ENCODE results near the gene OR52K1. TPM values are rescaled to one million over a fixed set of nuclear protein-coding genes. Genes with fewer than 3 reads are reported as not detected.
"Not testable (repeated sequence)": the region's sequence is repeated elsewhere in the genome, so short reads cannot be mapped to it uniquely, and the experiment has no call there.

Gene OR52K1
- total RNA-seq, 4 donors from 2014 or later = 0.11 TPM; not detected in 3

GRCh38 chr11:4522339-4522738 lies 39.9 kb downstream of the OR52K1 start:
- no peak for TF ChIP-seq POLR2A (IDR thresholded peaks at IDR 0.05; ENCODE audit: low read depth)
- no peak for TF ChIP-seq CTCF (IDR thresholded peaks at IDR 0.05)
- no peak for TF ChIP-seq EP300 (IDR thresholded peaks at IDR 0.05)
- no peak for TF ChIP-seq POLR2AphosphoS5 (IDR thresholded peaks at IDR 0.05)

GRCh38 chr11:4522752-4523151 lies 40.3 kb downstream of the OR52K1 start:
- no peak overlapping the region for H3K4me3 ChIP-seq
- H3K27ac ChIP-seq (replicated peaks in 1 of 4) = no peak overlapping the region
- peaks cover 0 to 8% (median 0%) of the 10 kb centered on the region in 4 donors for H3K27me3 ChIP-seq
- TF ChIP-seq EP300 (IDR thresholded peaks at IDR 0.05) (no peak), POLR2A (IDR thresholded peaks at IDR 0.05; ENCODE audit: low read depth) (no peak), CTCF (IDR thresholded peaks at IDR 0.05) (no peak), POLR2AphosphoS5 (IDR thresholded peaks at IDR 0.05) (no peak)
- no peak for DNase-seq (ENCODE audit: extremely low spot score)
- H3K9me3 ChIP-seq = no peaks in the 10 kb centered on the region
- no peaks in the 10 kb centered on the region for H3K36me3 ChIP-seq
- 90% methylated on average over 6 of the region's 6 CpGs for WGBS
- intact Hi-C loops (cut with DNase I) = no loop called here
- no peaks in the 10 kb centered on the region for H3K4me1 ChIP-seq

More at GRCh38 chr11:4522339-4522738, 39.9 kb downstream of the OR52K1 start:
- 70% methylated on average over 2 of the region's 2 CpGs for WGBS
- peaks cover 0 to 8% (median 0%) of the 10 kb centered on the region in 4 donors for H3K27me3 ChIP-seq
- no peak overlapping the region for H3K4me3 ChIP-seq
- intact Hi-C loops (cut with DNase I) = no loop called here
- no peaks in the 10 kb centered on the region for H3K9me3 ChIP-seq
- H3K27ac ChIP-seq (replicated peaks in 1 of 4) = no peak overlapping the region
- no peaks in the 10 kb centered on the region for H3K36me3 ChIP-seq
- DNase-seq (ENCODE audit: extremely low spot score) = no peak
- no peaks in the 10 kb centered on the region for H3K4me1 ChIP-seq

GRCh38 chr11:4523666-4524065 lies 41.2 kb downstream of the OR52K1 start:
- TF ChIP-seq EP300 (IDR thresholded peaks at IDR 0.05) = no peak
- Histone ChIP-seq H3K27me3 (peaks cover 0 to 8% (median 0%) of the 10 kb centered on the region in 4 donors), H3K9me3 (no peaks in the 10 kb centered on the region), H3K36me3 (no peaks in the 10 kb centered on the region), H3K4me1 (no peaks in the 10 kb centered on the region), H3K27ac (replicated peaks in 1 of 4) (no peak overlapping the region), H3K4me3 (no peak overlapping the region)
- intact Hi-C loops (cut with DNase I) = no loop called here
- 95% methylated on average over 1 of the region's 1 CpG for WGBS
- no peak for DNase-seq (ENCODE audit: extremely low spot score)

GRCh38 chr11:4527926-4528325 lies 45.5 kb downstream of the OR52K1 start:
- Histone ChIP-seq H3K4me3 (no peak overlapping the region), H3K27me3 (peaks cover 0 to 4% (median 0%) of the 10 kb centered on the region in 4 donors), H3K4me1 (no peaks in the 10 kb centered on the region), H3K9me3 (no peaks in the 10 kb centered on the region), H3K27ac (replicated peaks in 1 of 4) (no peak overlapping the region), H3K36me3 (no peaks in the 10 kb centered on the region)
- WGBS = 66% methylated on average over 2 of the region's 2 CpGs
- TF ChIP-seq POLR2A (IDR thresholded peaks at IDR 0.05; ENCODE audit: low read depth) (no peak), CTCF (IDR thresholded peaks at IDR 0.05) (no peak), POLR2AphosphoS5 (IDR thresholded peaks at IDR 0.05) (no peak), EP300 (IDR thresholded peaks at IDR 0.05) (no peak)
- intact Hi-C loops (cut with DNase I) = no loop called here
- no peak for DNase-seq (ENCODE audit: extremely low spot score)

- H3K36me3 ChIP-seq; H3K4me1 ChIP-seq; intact Hi-C loops (cut with DNase I); H3K9me3 ChIP-seq; H3K4me3 ChIP-seq; H3K27me3 ChIP-seq; H3K27ac ChIP-seq (replicated peaks in 1 of 4); DNase-seq (ENCODE audit: extremely low spot score): not testable (repeated sequence)
- 59% methylated on average over 11 of the region's 11 CpGs for WGBS
Measured at GRCh38 chr11:4531686-4532085, 49.2 kb downstream of the OR52K1 start.

- no peaks in the 10 kb centered on the region for H3K4me1 ChIP-seq
- no peaks in the 10 kb centered on the region for H3K27me3 ChIP-seq
- intact Hi-C loops (cut with DNase I) = loop anchor here (2.0 kb wide), 1 partner anchor 353 kb away; no protein-coding TSS in a partner anchor
- TF ChIP-seq POLR2A (IDR thresholded peaks at IDR 0.05; ENCODE audit: low read depth) (no peak), CTCF (IDR thresholded peaks at IDR 0.05) (peak; percentile 51 to 70 (median 67))
- no peak overlapping the region for H3K27ac ChIP-seq (replicated peaks in 1 of 4)
- no peak overlapping the region for H3K4me3 ChIP-seq
- no peaks in the 10 kb centered on the region for H3K36me3 ChIP-seq
- no peaks in the 10 kb centered on the region for H3K9me3 ChIP-seq
- WGBS = 28% methylated on average over 3 of the region's 3 CpGs
- DNase-seq (ENCODE audit: extremely low spot score) = no peak
Measured at GRCh38 chr11:4539603-4540219, 57.3 kb downstream of the OR52K1 start.

All from esophagus muscularis mucosa (tissue), 4 donors.